OCI-LY3 (cell line): ENCODE results near the gene SRSF4.

Experiments used
- H2AFZ ChIP-seq: fragments of 200-600, 300-600 bp; shearing (Covaris generic); 2 replicates; pipeline ENCODE4 v1.6.0; 2014; ENCODE audit warnings: antibody characterized with exemption, low read depth, low read length
- H3K27ac ChIP-seq: fragments of 200-600, 300-600 bp; sonication (generic); 2 replicates; pipeline ENCODE4 v1.5.1; 2014; ENCODE audit warnings: mild to moderate bottlenecking, low read length, moderate library complexity, mixed read lengths
- H3K27me3 ChIP-seq: fragments of 200-600, 300-600 bp; sonication (generic); 2 replicates; pipeline ENCODE4 v1.6.1; 2014; ENCODE audit warnings: low read depth, low read length, mixed read lengths
- H3K36me3 ChIP-seq: fragments of 200-600, 300-600 bp; sonication (generic); replicated peaks from 2 replicates; pipeline ENCODE3; 2014; ENCODE audit warnings: low read depth, low read length, mixed read lengths
- H3K4me1 ChIP-seq: fragments of 300-600, 200-600 bp; sonication (generic); 2 replicates; pipeline ENCODE4 v1.6.1; 2014; ENCODE audit warnings: low read length, mixed read lengths
- H3K4me2 ChIP-seq: fragments of 200-600, 300-600 bp; sonication (generic); 2 replicates; pipeline ENCODE4 v1.6.1; 2014; ENCODE audit warnings: low read length, mixed read lengths
- H3K4me3 ChIP-seq: fragments of 300-600, 200-600 bp; sonication (generic); 2 replicates; pipeline ENCODE4 v1.5.1; 2014; ENCODE audit warnings: antibody characterized with exemption, mild to moderate bottlenecking, low read length, moderate library complexity
- H3K79me2 ChIP-seq: fragments of 300-600, 200-600 bp; shearing (Covaris generic); 2 replicates; pipeline ENCODE4 v1.6.1; 2014; ENCODE audit warnings: mild to moderate bottlenecking, low read length, mixed read lengths
- H3K9ac ChIP-seq: fragments of 300-600, 200-600 bp; shearing (Covaris generic); 2 replicates; pipeline ENCODE4 v1.6.0; 2014; ENCODE audit warnings: mild to moderate bottlenecking, low read length, moderate library complexity
- H3K9me3 ChIP-seq: fragments of 200-600, 300-600 bp; shearing (Covaris generic); 2 replicates; pipeline ENCODE4 v1.6.1; 2014; ENCODE audit warnings: low read length, mixed read lengths; ENCODE audit not compliant: insufficient read depth
- H4K20me1 ChIP-seq: fragments of 200-600, 300-600 bp; sonication (generic); 2 replicates; pipeline ENCODE4 v1.6.1; 2016; ENCODE audit warnings: low read length, mixed read lengths; ENCODE audit not compliant: insufficient read depth
- EZH2phosphoT487 ChIP-seq: fragments of 200-600 bp; shearing (Covaris generic); IDR thresholded peaks from 2 replicates; pipeline ENCODE4 v1.6.1; 2018; ENCODE audit warnings: antibody characterized with exemption, mixed run types, low read depth
- TF ChIP-seq, protein P1 (sequence below): fragments of 200-600, 300-600 bp; sonication (generic); IDR thresholded peaks from 2 replicates; pipeline ENCODE4 v1.5.1; 2014; ENCODE audit warnings: antibody characterized with exemption, low read length, low read depth

SRSF4 gene

DNA sequence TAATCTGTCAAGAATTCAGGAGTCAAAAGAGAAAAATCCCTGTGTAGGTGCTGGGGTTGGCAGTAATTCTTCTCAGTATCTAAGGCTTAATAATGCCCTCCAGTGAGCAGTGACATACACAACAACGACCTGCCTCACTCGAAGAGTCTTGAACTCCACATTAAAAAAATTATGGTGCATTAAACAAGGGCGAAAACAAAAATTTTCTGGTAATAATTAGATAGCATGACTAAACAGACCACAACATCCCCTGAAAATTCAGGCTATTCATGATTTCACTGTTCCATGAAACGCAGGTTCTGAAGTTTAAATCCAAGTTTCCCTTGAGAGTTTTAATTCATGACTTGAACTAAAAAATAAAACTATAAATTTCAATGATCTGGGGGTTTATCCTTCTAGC lies 5.1 kb downstream of the SRSF4 start:
- no peaks in the 10 kb centered on the region for H3K27me3 ChIP-seq
- H3K9me3 ChIP-seq: no peaks in the 10 kb centered on the region
- no peak overlapping the region for H3K4me3 ChIP-seq
- H4K20me1 ChIP-seq: peaks cover 65% of the 10 kb centered on the region
- H3K36me3 ChIP-seq: peaks cover 14% of the 10 kb centered on the region
- H3K4me1 ChIP-seq: peaks cover 11% of the 10 kb centered on the region
- no peak overlapping the region for H3K27ac ChIP-seq
- peaks cover 99% of the 10 kb centered on the region for H3K79me2 ChIP-seq
- no peak overlapping the region for H3K4me2 ChIP-seq
- H3K9ac ChIP-seq: no peak overlapping the region
- TF ChIP-seq, protein P1, sequence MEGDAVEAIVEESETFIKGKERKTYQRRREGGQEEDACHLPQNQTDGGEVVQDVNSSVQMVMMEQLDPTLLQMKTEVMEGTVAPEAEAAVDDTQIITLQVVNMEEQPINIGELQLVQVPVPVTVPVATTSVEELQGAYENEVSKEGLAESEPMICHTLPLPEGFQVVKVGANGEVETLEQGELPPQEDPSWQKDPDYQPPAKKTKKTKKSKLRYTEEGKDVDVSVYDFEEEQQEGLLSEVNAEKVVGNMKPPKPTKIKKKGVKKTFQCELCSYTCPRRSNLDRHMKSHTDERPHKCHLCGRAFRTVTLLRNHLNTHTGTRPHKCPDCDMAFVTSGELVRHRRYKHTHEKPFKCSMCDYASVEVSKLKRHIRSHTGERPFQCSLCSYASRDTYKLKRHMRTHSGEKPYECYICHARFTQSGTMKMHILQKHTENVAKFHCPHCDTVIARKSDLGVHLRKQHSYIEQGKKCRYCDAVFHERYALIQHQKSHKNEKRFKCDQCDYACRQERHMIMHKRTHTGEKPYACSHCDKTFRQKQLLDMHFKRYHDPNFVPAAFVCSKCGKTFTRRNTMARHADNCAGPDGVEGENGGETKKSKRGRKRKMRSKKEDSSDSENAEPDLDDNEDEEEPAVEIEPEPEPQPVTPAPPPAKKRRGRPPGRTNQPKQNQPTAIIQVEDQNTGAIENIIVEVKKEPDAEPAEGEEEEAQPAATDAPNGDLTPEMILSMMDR: no peak
- TF ChIP-seq EZH2phosphoT487: no peak
- no peak overlapping the region for H2AFZ ChIP-seq

DNA sequence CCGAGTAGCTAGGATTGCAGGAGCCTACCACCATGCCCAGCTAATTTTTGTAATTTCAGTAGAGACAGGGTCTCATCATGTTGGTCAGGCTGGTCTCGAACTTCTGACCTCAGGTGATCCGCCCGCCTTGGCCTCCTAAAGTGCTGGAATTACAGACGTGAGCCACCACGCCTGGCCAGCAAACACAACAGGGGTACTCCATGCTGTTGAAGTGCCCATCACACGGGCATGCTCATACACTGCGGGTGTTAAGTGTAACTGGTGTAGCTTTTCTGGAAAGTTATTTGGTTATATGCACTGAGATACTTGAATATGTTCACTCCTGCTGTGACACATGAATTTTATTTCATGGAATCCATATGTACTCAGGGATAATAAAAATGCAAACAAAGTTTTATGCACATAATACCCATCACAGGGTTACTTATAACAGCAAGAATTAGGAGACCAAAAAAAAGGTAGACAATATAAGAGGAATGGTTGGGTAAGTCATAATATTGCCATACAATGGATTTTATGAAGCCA lies 9.2 kb downstream of the SRSF4 start:
- Histone ChIP-seq H3K9me3 (no peaks in the 10 kb centered on the region), H3K79me2 (peaks cover 99% of the 10 kb centered on the region), H3K36me3 (peaks cover 10% of the 10 kb centered on the region), H2AFZ (no peak overlapping the region), H3K27ac (no peak overlapping the region), H4K20me1 (peaks cover 68% of the 10 kb centered on the region), H3K27me3 (no peaks in the 10 kb centered on the region), H3K4me3 (no peak overlapping the region), H3K4me1 (0 out of 2 replicates have a peak, but pooled peaks cover 5% of the 10 kb centered on the region), H3K4me2 (no peak overlapping the region), H3K9ac (no peak overlapping the region)
- TF ChIP-seq, protein P1: no peak
- no peak for TF ChIP-seq EZH2phosphoT487

DNA sequence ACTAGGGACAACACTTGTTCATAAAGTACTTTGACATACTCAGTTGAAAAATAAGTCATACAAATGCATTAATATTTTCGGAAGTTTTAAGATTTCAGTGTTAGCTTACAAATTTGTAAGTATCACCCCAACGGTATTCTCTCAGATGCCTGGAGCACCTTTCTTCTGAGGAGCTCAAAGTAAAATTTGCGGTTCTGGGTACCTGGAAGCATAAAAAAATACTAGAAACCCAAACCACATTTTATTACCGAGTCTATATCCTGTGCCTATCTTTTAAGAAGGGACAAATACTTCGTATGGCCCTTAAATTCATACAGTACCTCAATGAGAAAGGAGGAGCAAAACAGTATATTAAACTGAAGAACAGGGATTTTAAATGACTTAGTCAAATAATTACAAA lies 10.2 kb downstream of the SRSF4 start:
- Histone ChIP-seq H3K4me3 (no peak overlapping the region), H2AFZ (no peak overlapping the region), H3K9me3 (no peaks in the 10 kb centered on the region), H3K36me3 (peaks cover 11% of the 10 kb centered on the region), H3K4me1 (0 out of 2 replicates have a peak, but pooled peaks cover 5% of the 10 kb centered on the region), H3K4me2 (no peak overlapping the region), H4K20me1 (peaks cover 67% of the 10 kb centered on the region), H3K27me3 (no peaks in the 10 kb centered on the region), H3K9ac (no peak overlapping the region), H3K27ac (no peak overlapping the region), H3K79me2 (peaks cover 99% of the 10 kb centered on the region)
- no peak for TF ChIP-seq EZH2phosphoT487
- TF ChIP-seq, protein P1: no peak

DNA sequence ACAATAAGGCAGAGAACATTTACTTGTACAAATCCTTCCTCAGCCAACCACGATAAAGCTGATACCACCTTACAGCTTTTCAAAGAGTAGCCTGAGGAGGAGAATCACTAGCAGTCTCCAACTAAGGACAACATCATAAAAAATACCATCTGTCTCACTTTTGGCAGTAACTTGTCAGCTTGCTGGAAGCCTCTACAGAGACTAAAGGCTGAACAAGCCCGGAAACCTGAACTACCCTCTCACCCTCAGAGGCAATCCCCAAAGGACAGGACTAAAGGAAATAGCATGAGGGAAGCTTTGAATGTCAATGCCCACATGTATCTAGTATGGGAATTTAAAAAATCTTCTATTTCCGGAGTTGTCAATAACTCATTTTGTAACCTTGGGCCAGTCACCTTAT lies 10.6 kb downstream of the SRSF4 start:
- no peak overlapping the region for H3K27ac ChIP-seq
- no peaks in the 10 kb centered on the region for H3K27me3 ChIP-seq
- no peak overlapping the region for H3K9ac ChIP-seq
- 0 out of 2 replicates have a peak, but pooled peaks cover 5% of the 10 kb centered on the region for H3K4me1 ChIP-seq
- no peak overlapping the region for H2AFZ ChIP-seq
- H3K36me3 ChIP-seq: peaks cover 14% of the 10 kb centered on the region
- peaks cover 67% of the 10 kb centered on the region for H4K20me1 ChIP-seq
- H3K9me3 ChIP-seq: no peaks in the 10 kb centered on the region
- TF ChIP-seq EZH2phosphoT487: no peak
- TF ChIP-seq, protein P1: no peak
- no peak overlapping the region for H3K4me3 ChIP-seq
- no peak overlapping the region for H3K4me2 ChIP-seq
- H3K79me2 ChIP-seq: peaks cover 99% of the 10 kb centered on the region
